HG03060 (cell line): Measurements from ENCODE around the gene MZT2A.
"Not testable (repeated sequence)": the region's sequence is repeated elsewhere in the genome, so short reads cannot be mapped to it uniquely, and the experiment has no call there.

Source experiments
- ATAC-seq: cut with Tn5 transposase; IDR thresholded peaks from one replicate; pipeline ENCODE4 v1.9.1; 2021; ENCODE audit warnings: low read depth, moderate number of reproducible peaks; ENCODE audit not compliant: unreplicated experiment

The MZT2A gene

GRCh38 chr2:131492015-131492417, at the start of gene MZT2A:
Gene MZT2A (minus strand): TSS chr2:131492397. CDS start chr2:131492376, 21 bp downstream.
- peak; percentile 4 for ATAC-seq

- ATAC-seq: not testable (repeated sequence)
Observed at GRCh38 chr2:131538856-131539255, 46.7 kb upstream of the MZT2A start.

- not testable (repeated sequence) for ATAC-seq
Observed at GRCh38 chr2:131536841-131537240, 44.6 kb upstream of the MZT2A start.

- not testable (repeated sequence) for ATAC-seq
Observed at GRCh38 chr2:131535951-131536826, 44.0 kb upstream of the MZT2A start.

- no peak for ATAC-seq
Observed at GRCh38 chr2:131535526-131535925, 43.3 kb upstream of the MZT2A start.

GRCh38 chr2:131534965-131535364, 42.8 kb upstream of the MZT2A start:
- not testable (repeated sequence) for ATAC-seq

GRCh38 chr2:131534317-131534672, 42.1 kb upstream of the MZT2A start:
- ATAC-seq: not testable (repeated sequence)

GRCh38 chr2:131533609-131534316, 41.6 kb upstream of the MZT2A start:
- not testable (repeated sequence) for ATAC-seq

GRCh38 chr2:131532723-131533608, 40.8 kb upstream of the MZT2A start:
- not testable (repeated sequence) for ATAC-seq

- not testable (repeated sequence) for ATAC-seq
Observed at GRCh38 chr2:131531547-131532185, 39.5 kb upstream of the MZT2A start.

- ATAC-seq: not testable (repeated sequence)
Observed at GRCh38 chr2:131530626-131531344, 38.6 kb upstream of the MZT2A start.

- ATAC-seq: not testable (repeated sequence)
Observed at GRCh38 chr2:131529864-131530445, 37.8 kb upstream of the MZT2A start.

- ATAC-seq: peak; percentile 63
Observed at GRCh38 chr2:131528981-131529863, 37.0 kb upstream of the MZT2A start.

GRCh38 chr2:131527131-131528001, 35.2 kb upstream of the MZT2A start, which contains the start of gene CCDC74A:
Gene CCDC74A (plus strand): TSS chr2:131527888. CDS start chr2:131527971, 83 bp downstream.
- peak; percentile 64 for ATAC-seq

GRCh38 chr2:131525256-131525655, 33.1 kb upstream of the MZT2A start:
- not testable (repeated sequence) for ATAC-seq

GRCh38 chr2:131521961-131522781, 30.0 kb upstream of the MZT2A start:
- ATAC-seq: no peak
